Osteoblast (primary cell): ENCODE measurements around the gene MSH3. TPM values are rescaled to one million over a fixed set of nuclear protein-coding genes. Genes with fewer than 3 reads are reported as not detected.

Source experiments
- DNase-seq: peaks from one replicate; pipeline ENCODE4 v3.0.0; 2011; ENCODE audit warnings: low spot score, mixed read lengths; ENCODE audit not compliant: insufficient read length; ENCODE audit errors: missing footprints
- H2AFZ ChIP-seq: 2 replicates; pipeline ENCODE4 v1.6.0; 2011; ENCODE audit warnings: mild to moderate bottlenecking, low read length
- H3K27ac ChIP-seq: 2 replicates; pipeline ENCODE4 v1.5.1; 2011; ENCODE audit warnings: mild to moderate bottlenecking, low read depth, low read length, moderate library complexity
- H3K27me3 ChIP-seq: 2 replicates; pipeline ENCODE4 v1.6.0; 2012; ENCODE audit warnings: mild to moderate bottlenecking, control low read depth, inconsistent platforms, low read length, moderate library complexity; ENCODE audit not compliant: insufficient read depth
- H3K36me3 ChIP-seq: 2 replicates; pipeline ENCODE4 v1.5.1; 2011; ENCODE audit warnings: mild to moderate bottlenecking, low read length, control low read depth, moderate library complexity; ENCODE audit not compliant: insufficient read depth
- H3K4me1 ChIP-seq: 2 replicates; pipeline ENCODE4 v1.5.1; 2011; ENCODE audit warnings: mild to moderate bottlenecking, low read length, control low read depth, moderate library complexity; ENCODE audit not compliant: insufficient read depth
- H3K4me2 ChIP-seq: 2 replicates; pipeline ENCODE4 v1.6.0; 2011; ENCODE audit warnings: mild to moderate bottlenecking, low read length; ENCODE audit not compliant: insufficient read depth
- H3K4me3 ChIP-seq: fragments of 200-600 bp; sonication (generic); 3 replicates; pipeline ENCODE4 v1.5.1; 2012; ENCODE audit warnings: mild to moderate bottlenecking, low read length, inconsistent platforms; ENCODE audit not compliant: insufficient read depth
- H3K79me2 ChIP-seq: 2 replicates; pipeline ENCODE4 v1.6.0; 2012; ENCODE audit warnings: mild to moderate bottlenecking, low read length, control low read depth, inconsistent platforms; ENCODE audit not compliant: insufficient read depth
- H3K9me3 ChIP-seq: 2 replicates; pipeline ENCODE4 v1.5.1; 2011; ENCODE audit warnings: low read depth, low read length, control low read depth
- H4K20me1 ChIP-seq: 2 replicates; pipeline ENCODE4 v1.6.0; 2012; ENCODE audit warnings: mild to moderate bottlenecking, low read length, control low read depth; ENCODE audit not compliant: insufficient read depth
- total RNA-seq: library from RNA; depleted of rRNA; stranded (reverse); fragments of >200 nt; gene quantifications from 2 replicates; pipeline ENCODE4 v1.2.3, GENCODE V29; 2012
- TF ChIP-seq, protein P1 (sequence below): IDR thresholded peaks from 2 replicates; pipeline ENCODE4 v1.5.1; 2011; ENCODE audit warnings: mild to moderate bottlenecking, low read depth, low read length, moderate library complexity; ENCODE audit errors: extremely low read depth

MSH3 gene
- total RNA-seq, 1 donor, result 21.7 TPM

- no peak for DNase-seq
- H3K4me1 ChIP-seq, result no peaks in the 10 kb centered on the region
- TF ChIP-seq, protein P1, sequence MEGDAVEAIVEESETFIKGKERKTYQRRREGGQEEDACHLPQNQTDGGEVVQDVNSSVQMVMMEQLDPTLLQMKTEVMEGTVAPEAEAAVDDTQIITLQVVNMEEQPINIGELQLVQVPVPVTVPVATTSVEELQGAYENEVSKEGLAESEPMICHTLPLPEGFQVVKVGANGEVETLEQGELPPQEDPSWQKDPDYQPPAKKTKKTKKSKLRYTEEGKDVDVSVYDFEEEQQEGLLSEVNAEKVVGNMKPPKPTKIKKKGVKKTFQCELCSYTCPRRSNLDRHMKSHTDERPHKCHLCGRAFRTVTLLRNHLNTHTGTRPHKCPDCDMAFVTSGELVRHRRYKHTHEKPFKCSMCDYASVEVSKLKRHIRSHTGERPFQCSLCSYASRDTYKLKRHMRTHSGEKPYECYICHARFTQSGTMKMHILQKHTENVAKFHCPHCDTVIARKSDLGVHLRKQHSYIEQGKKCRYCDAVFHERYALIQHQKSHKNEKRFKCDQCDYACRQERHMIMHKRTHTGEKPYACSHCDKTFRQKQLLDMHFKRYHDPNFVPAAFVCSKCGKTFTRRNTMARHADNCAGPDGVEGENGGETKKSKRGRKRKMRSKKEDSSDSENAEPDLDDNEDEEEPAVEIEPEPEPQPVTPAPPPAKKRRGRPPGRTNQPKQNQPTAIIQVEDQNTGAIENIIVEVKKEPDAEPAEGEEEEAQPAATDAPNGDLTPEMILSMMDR, result no peak
These were observed 107.5 kb downstream of the MSH3 start for GRCh38 chr5:80761966-80762365.

GRCh38 chr5:80762573-80762972 lies 108.1 kb downstream of the MSH3 start:
- no peaks in the 10 kb centered on the region for H3K36me3 ChIP-seq
- H3K27me3 ChIP-seq, result no peaks in the 10 kb centered on the region
- DNase-seq, result no peak
- no peak overlapping the region for H3K4me3 ChIP-seq
- no peaks in the 10 kb centered on the region for H3K9me3 ChIP-seq
- H3K4me2 ChIP-seq, result no peak overlapping the region
- H2AFZ ChIP-seq, result no peak overlapping the region
- no peak overlapping the region for H3K27ac ChIP-seq
- no peaks in the 10 kb centered on the region for H3K79me2 ChIP-seq
- TF ChIP-seq, protein P1, result no peak
- no peaks in the 10 kb centered on the region for H4K20me1 ChIP-seq
- no peaks in the 10 kb centered on the region for H3K4me1 ChIP-seq

More at GRCh38 chr5:80761966-80762365, 107.5 kb downstream of the MSH3 start:
- no peaks in the 10 kb centered on the region for H3K27me3 ChIP-seq
- H3K9me3 ChIP-seq, result no peaks in the 10 kb centered on the region
- H3K4me2 ChIP-seq, result no peak overlapping the region
- no peaks in the 10 kb centered on the region for H4K20me1 ChIP-seq
- H3K4me3 ChIP-seq, result no peak overlapping the region
- H3K27ac ChIP-seq, result no peak overlapping the region
- no peaks in the 10 kb centered on the region for H3K36me3 ChIP-seq
- no peaks in the 10 kb centered on the region for H3K79me2 ChIP-seq
- H2AFZ ChIP-seq, result no peak overlapping the region

GRCh38 chr5:80763211-80763610 lies 108.8 kb downstream of the MSH3 start:
- H3K9me3 ChIP-seq, result no peaks in the 10 kb centered on the region
- DNase-seq, result no peak
- no peak overlapping the region for H2AFZ ChIP-seq
- no peak overlapping the region for H3K27ac ChIP-seq
- H4K20me1 ChIP-seq, result no peaks in the 10 kb centered on the region
- TF ChIP-seq, protein P1, result no peak
- H3K79me2 ChIP-seq, result no peaks in the 10 kb centered on the region
- no peaks in the 10 kb centered on the region for H3K36me3 ChIP-seq
- H3K27me3 ChIP-seq, result no peaks in the 10 kb centered on the region
- no peak overlapping the region for H3K4me2 ChIP-seq
- H3K4me3 ChIP-seq, result no peak overlapping the region
- no peaks in the 10 kb centered on the region for H3K4me1 ChIP-seq

DNA sequence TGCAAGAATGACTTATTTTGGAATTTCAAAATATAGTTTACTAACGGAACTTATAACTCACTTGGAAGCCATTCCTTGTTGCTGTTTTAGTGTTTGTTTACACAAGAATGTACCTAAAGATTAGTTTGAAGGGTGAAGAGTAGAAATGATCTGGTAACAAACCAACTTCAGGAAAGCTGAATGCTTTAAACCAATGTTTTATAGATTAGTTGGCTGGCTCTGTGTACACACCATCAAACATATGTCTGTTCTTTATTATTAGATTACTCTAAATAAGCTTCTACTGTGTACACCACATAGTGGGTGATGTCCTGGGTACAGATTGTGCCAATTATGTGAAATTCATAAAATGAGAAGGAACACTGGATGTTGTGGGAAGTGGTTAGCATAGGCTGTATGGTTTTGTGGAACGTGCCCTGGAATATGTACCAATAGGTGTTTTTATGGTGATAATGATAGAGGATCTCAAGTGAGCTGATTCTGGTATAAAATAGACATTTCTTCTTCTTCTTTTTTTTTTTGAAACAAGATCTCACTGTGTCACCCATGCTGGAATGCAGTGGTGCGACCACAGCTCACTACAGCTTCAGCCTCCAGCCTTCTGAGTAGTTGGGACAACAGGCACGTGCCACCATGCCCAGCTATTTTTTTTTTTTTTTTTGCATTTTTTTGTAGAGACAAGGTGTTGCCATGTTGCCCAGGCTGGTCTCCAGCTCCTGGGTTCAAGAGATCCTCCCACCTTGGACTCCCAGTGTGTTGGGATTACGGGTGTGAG lies 109.6 kb downstream of the MSH3 start:
- H3K9me3 ChIP-seq, result no peaks in the 10 kb centered on the region
- no peak overlapping the region for H3K4me2 ChIP-seq
- no peak for DNase-seq
- H3K79me2 ChIP-seq, result no peaks in the 10 kb centered on the region
- no peak overlapping the region for H2AFZ ChIP-seq
- no peak overlapping the region for H3K4me3 ChIP-seq
- H3K36me3 ChIP-seq, result no peaks in the 10 kb centered on the region
- H3K4me1 ChIP-seq, result no peaks in the 10 kb centered on the region
- H3K27me3 ChIP-seq, result no peaks in the 10 kb centered on the region
- H3K27ac ChIP-seq, result no peak overlapping the region
- TF ChIP-seq, protein P1, result no peak
- H4K20me1 ChIP-seq, result no peaks in the 10 kb centered on the region
